OCI-LY7 (cell line): ENCODE measurements around the gene C1orf35. TPM values are rescaled to one million over a fixed set of nuclear protein-coding genes. Genes with fewer than 3 reads are reported as not detected.

Experiments
- BruUV-seq: library from RNA; stranded (reverse); fragments of 400-500 nt; replicated peaks from 2 replicates; lab custom pipeline; 2021; lab: Mats Ljungman, UMichigan
- CTCF ChIA-PET: fragments of 300-600 bp; sonication (Branson Sonifier 250); formaldehyde crosslinking; loops from one replicate; lab custom pipeline; 2022; ENCODE audit warnings: antibody characterized with exemption; ENCODE audit not compliant: unreplicated experiment; lab: Charles Lee
- POLR2A ChIA-PET: fragments of 300-600 bp; sonication (Branson Sonifier 250); formaldehyde crosslinking; loops from one replicate; lab custom pipeline; 2022; ENCODE audit warnings: antibody characterized with exemption; lab: Charles Lee
- DNase-seq: peaks from one replicate; pipeline ENCODE4 v3.0.0-alpha.2; 2015; ENCODE audit warnings: low spot score
- H2AFZ ChIP-seq: fragments of 200-600 bp; sonication (generic), shearing (Covaris generic); 2 replicates; pipeline ENCODE4 v1.6.1; 2014; ENCODE audit warnings: mild to moderate bottlenecking, antibody characterized with exemption, low read length, moderate library complexity
- H3K27ac ChIP-seq: fragments of 200-600 bp; sonication (generic); 2 replicates; pipeline ENCODE4 v1.5.1; 2014; ENCODE audit warnings: mixed run types, low read depth, mild to moderate bottlenecking, moderate library complexity, low read length, inconsistent platforms; ENCODE audit not compliant: poor library complexity, severe bottlenecking
- H3K36me3 ChIP-seq: fragments of 200-600 bp; sonication (generic); 2 replicates; pipeline ENCODE4 v1.6.1; 2014; ENCODE audit warnings: mild to moderate bottlenecking, antibody characterized with exemption, low read length, moderate library complexity, mixed read lengths; ENCODE audit not compliant: insufficient read depth
- H3K4me1 ChIP-seq: fragments of 200-600 bp; sonication (generic); 2 replicates; pipeline ENCODE4 v1.5.1; 2014; ENCODE audit warnings: mild to moderate bottlenecking, low read length; ENCODE audit not compliant: insufficient read depth, poor library complexity, severe bottlenecking
- H3K4me2 ChIP-seq: fragments of 200-600 bp; sonication (generic); 2 replicates; pipeline ENCODE4 v1.6.1; 2014; ENCODE audit warnings: mild to moderate bottlenecking, low read length
- H3K4me3 ChIP-seq: fragments of 200-600 bp; sonication (generic); 2 replicates; pipeline ENCODE4 v1.5.1; 2014; ENCODE audit warnings: mild to moderate bottlenecking, low read depth, low read length; ENCODE audit not compliant: poor library complexity, severe bottlenecking
- H3K79me2 ChIP-seq: fragments of 200-600 bp; sonication (generic); 2 replicates; pipeline ENCODE4 v1.6.1; 2016; ENCODE audit warnings: low read depth, mild to moderate bottlenecking, low read length, moderate library complexity, mixed read lengths; ENCODE audit not compliant: insufficient read depth
- H3K9me2 ChIP-seq: fragments of 200-600 bp; sonication (generic); 2 replicates; pipeline ENCODE4 v1.6.1; 2016; ENCODE audit warnings: mild to moderate bottlenecking, low read length, mixed read lengths; ENCODE audit not compliant: insufficient read depth
- H3K9me3 ChIP-seq: fragments of 200-600 bp; sonication (generic); 2 replicates; pipeline ENCODE4 v1.6.1; 2014; ENCODE audit warnings: mild to moderate bottlenecking, mixed run types, low read length, mixed read lengths
- H4K20me1 ChIP-seq: fragments of 200-600 bp; sonication (generic); 2 replicates; pipeline ENCODE4 v1.6.1; 2014; ENCODE audit warnings: mild to moderate bottlenecking, antibody characterized with exemption, low read length, moderate library complexity, mixed read lengths; ENCODE audit not compliant: insufficient read depth
- EZH2phosphoT487 ChIP-seq: fragments of 200-600 bp; sonication (generic); IDR thresholded peaks from 2 replicates; pipeline ENCODE4 v1.6.1; 2018; ENCODE audit warnings: low read depth, borderline replicate concordance, mild to moderate bottlenecking, mixed run types, antibody characterized with exemption, low read length, moderate library complexity, mixed read lengths
- intact Hi-C: fragments of 100-400 bp; cut with micrococcal nuclease; formaldehyde crosslinking; loops from one replicate; pipeline ENCODE4 v1.10.0; 2022; ENCODE audit not compliant: unreplicated experiment
- total RNA-seq, 2 experiments: library from RNA; depleted of rRNA in 1 of 2; stranded (reverse); fragments of >200 nt in 1 of 2; shearing (Covaris generic) in 1 of 2; gene quantifications; 2 replicates each; pipeline ENCODE4 v1.2.3, GENCODE V29; 2014 to 2022
- TF ChIP-seq, protein P1 (sequence below): fragments of 200-600 bp; sonication (generic); conservative IDR thresholded peaks from 2 replicates; pipeline ENCODE4 v1.5.1; 2014; ENCODE audit warnings: mild to moderate bottlenecking, antibody characterized with exemption, low read length, moderate library complexity, mixed read lengths

Gene C1orf35
- total RNA-seq, 2 experiments from 2014 or later, result 30.7 to 33.3 TPM

DNA sequence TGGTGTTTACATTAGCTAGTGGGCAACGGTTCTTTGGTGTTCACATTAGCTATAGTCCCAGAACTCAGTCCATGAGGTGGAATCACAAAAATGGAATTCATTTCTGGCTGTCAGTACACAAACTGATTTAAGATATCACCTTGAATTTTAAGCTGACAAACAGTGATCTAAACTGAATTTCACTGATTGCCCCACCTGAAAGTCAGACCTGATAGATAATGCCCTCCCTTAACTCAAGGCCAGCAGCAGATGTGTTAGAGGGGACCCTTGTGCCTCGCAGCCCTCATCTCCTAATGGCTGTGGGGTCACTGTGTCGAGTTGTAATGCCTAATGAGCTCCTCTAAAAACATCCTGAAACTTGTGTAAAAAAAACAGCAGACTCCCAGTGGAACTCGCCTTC is 12.0 kb downstream of the C1orf35 start:
- Histone ChIP-seq H3K9me2 (no peaks in the 10 kb centered on the region), H3K9me3 (peaks cover 25% of the 10 kb centered on the region), H4K20me1 (peaks cover 64% of the 10 kb centered on the region), H3K27ac (no peak overlapping the region), H2AFZ (no peak overlapping the region), H3K4me1 (peaks cover 44% of the 10 kb centered on the region), H3K36me3 (peaks cover 94% of the 10 kb centered on the region), H3K4me2 (no peak overlapping the region), H3K79me2 (peaks cover 100% of the 10 kb centered on the region), H3K4me3 (no peak overlapping the region)
- BruUV-seq, result no TSS peak
- CTCF ChIA-PET, result no interaction called here
- no peak for DNase-seq
- TF ChIP-seq EZH2phosphoT487, result no peak
- TF ChIP-seq, protein P1, sequence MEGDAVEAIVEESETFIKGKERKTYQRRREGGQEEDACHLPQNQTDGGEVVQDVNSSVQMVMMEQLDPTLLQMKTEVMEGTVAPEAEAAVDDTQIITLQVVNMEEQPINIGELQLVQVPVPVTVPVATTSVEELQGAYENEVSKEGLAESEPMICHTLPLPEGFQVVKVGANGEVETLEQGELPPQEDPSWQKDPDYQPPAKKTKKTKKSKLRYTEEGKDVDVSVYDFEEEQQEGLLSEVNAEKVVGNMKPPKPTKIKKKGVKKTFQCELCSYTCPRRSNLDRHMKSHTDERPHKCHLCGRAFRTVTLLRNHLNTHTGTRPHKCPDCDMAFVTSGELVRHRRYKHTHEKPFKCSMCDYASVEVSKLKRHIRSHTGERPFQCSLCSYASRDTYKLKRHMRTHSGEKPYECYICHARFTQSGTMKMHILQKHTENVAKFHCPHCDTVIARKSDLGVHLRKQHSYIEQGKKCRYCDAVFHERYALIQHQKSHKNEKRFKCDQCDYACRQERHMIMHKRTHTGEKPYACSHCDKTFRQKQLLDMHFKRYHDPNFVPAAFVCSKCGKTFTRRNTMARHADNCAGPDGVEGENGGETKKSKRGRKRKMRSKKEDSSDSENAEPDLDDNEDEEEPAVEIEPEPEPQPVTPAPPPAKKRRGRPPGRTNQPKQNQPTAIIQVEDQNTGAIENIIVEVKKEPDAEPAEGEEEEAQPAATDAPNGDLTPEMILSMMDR, result no peak
- intact Hi-C loops, result no loop called here
- POLR2A ChIA-PET, result interaction anchor here (0.7 kb wide), 1 partner anchor 9 kb away, joined by 3 read pairs; no protein-coding TSS in a partner anchor

DNA sequence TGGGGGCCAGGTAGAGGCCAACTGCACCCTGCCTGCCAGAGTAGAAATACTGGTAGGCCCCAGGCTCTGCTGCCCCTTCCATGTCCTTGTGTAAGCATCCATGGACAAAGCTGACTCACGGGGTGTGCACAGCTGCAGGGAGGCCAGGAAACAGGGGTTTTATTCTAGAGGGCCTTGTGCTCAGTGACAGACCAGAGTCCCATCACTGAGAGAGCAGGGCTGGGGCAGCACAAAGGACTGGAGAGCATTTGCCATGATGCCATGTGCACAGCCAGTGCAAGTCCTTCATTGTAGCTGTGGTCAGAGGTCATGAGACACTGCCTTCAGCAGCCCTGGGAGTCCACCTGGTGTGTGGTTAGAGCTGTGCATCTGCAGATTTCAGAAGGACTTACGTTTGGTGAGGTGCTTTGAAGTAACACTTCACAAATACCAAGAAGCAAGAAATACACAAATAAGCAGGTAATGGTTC is 12.5 kb downstream of the C1orf35 start:
- BruUV-seq, result no TSS peak
- H3K4me3 ChIP-seq, result no peak overlapping the region
- no peak for DNase-seq

More for the DNA sequence above, 12.5 kb downstream of the C1orf35 start:
- peaks cover 48% of the 10 kb centered on the region for H3K4me1 ChIP-seq
- H3K27ac ChIP-seq, result no peak overlapping the region
- H2AFZ ChIP-seq, result no peak overlapping the region
- no peak overlapping the region; the same call in 1 of the 2 replicates for H3K4me2 ChIP-seq
- peaks cover 100% of the 10 kb centered on the region for H3K79me2 ChIP-seq
- H3K9me3 ChIP-seq, result peaks cover 25% of the 10 kb centered on the region
- ChIA-PET CTCF (no interaction called here), POLR2A (interaction anchor here (0.7 kb wide), 1 partner anchor 9 kb away, joined by 3 read pairs; no protein-coding TSS in a partner anchor)
- peaks cover 94% of the 10 kb centered on the region for H3K36me3 ChIP-seq
- intact Hi-C loops, result no loop called here
- H4K20me1 ChIP-seq, result peaks cover 67% of the 10 kb centered on the region
- TF ChIP-seq, protein P1, result no peak
- TF ChIP-seq EZH2phosphoT487, result no peak
- no peaks in the 10 kb centered on the region for H3K9me2 ChIP-seq
